GM12873 (cell line): ENCODE measurements around the gene KRTAP3-1.

Experiments used
- CTCF ChIP-seq: IDR thresholded peaks from 2 replicates; pipeline ENCODE4 v1.5.1; 2012; ENCODE audit warnings: low read depth, mild to moderate bottlenecking, moderate library complexity, low read length, control low read depth; ENCODE audit not compliant: insufficient read depth; ENCODE audit errors: missing control alignments

KRTAP3-1 gene

DNA sequence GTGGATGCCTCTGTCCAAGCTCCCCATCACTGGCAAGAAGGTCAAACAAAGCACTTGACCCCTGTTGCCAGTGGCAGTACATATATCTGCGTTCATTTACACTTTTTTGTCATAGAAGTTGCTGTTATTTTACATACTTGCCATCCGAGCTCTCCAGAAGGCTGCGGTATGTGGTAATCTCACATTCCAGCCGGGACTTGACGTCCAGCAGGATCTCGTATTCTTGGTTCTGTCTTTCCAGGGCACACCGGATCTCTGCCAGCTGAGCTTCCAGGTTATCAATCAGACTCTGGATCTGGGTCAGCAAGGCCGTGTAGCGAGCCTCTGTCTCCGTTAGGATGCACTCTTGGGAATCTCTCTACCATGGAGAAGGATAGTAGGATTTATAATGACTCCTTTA is 48.8 kb downstream of the KRTAP3-1 start:
- no peak for TF ChIP-seq CTCF
